GM21825 (cell line): ENCODE results near the gene TRIM63.

ENCODE experiments used
- ATAC-seq: cut with Tn5 transposase; IDR thresholded peaks from one replicate; pipeline ENCODE4 v1.9.1; 2021; ENCODE audit warnings: mild to moderate bottlenecking, moderate library complexity; ENCODE audit not compliant: unreplicated experiment

TRIM63 gene

GRCh38 chr1:26035203-26035958 lies 32.0 kb downstream of the TRIM63 start:
- ATAC-seq = peak; percentile 84

- ATAC-seq = no peak
Measured at GRCh38 chr1:26034504-26035202, 32.8 kb downstream of the TRIM63 start.

GRCh38 chr1:26032656-26033357 lies 34.6 kb downstream of the TRIM63 start:
- no peak for ATAC-seq

GRCh38 chr1:26031611-26032220 lies 35.7 kb downstream of the TRIM63 start:
- no peak for ATAC-seq

- ATAC-seq = no peak
Measured at GRCh38 chr1:26031196-26031595, 36.2 kb downstream of the TRIM63 start.

GRCh38 chr1:26029864-26030481 lies 37.5 kb downstream of the TRIM63 start:
- ATAC-seq = no peak

GRCh38 chr1:26029054-26029863 lies 38.2 kb downstream of the TRIM63 start:
- ATAC-seq = no peak

GRCh38 chr1:26028490-26028980 lies 38.9 kb downstream of the TRIM63 start:
- no peak for ATAC-seq

- no peak for ATAC-seq
Measured at GRCh38 chr1:26027716-26028489, 39.5 kb downstream of the TRIM63 start.

GRCh38 chr1:26025517-26025916 lies 41.9 kb downstream of the TRIM63 start:
- ATAC-seq = no peak

GRCh38 chr1:26025060-26025459 lies 42.4 kb downstream of the TRIM63 start:
- no peak for ATAC-seq

- no peak for ATAC-seq
Measured at GRCh38 chr1:26023826-26024225, 43.6 kb downstream of the TRIM63 start.

GRCh38 chr1:26023009-26023408 lies 44.4 kb downstream of the TRIM63 start:
- no peak for ATAC-seq

GRCh38 chr1:26022404-26022779 lies 45.0 kb downstream of the TRIM63 start:
- ATAC-seq = no peak

- ATAC-seq = no peak
Measured at GRCh38 chr1:26021647-26022403, 45.6 kb downstream of the TRIM63 start, which contains the start of gene EXTL1. Gene EXTL1 (plus strand): TSS chr1:26021775. CDS start chr1:26022647, 872 bp downstream.

GRCh38 chr1:26020941-26021646 lies 46.3 kb downstream of the TRIM63 start:
- no peak for ATAC-seq

GRCh38 chr1:26020330-26020768 lies 47.1 kb downstream of the TRIM63 start:
- no peak for ATAC-seq
